UCSD-AML1 (cell line): ENCODE measurements around the gene EMC10.
A peak's percentile ranks its signal among the peaks of the same experiment; 100 is the strongest.

Source experiments
- DNase-seq: peaks from one replicate; lab custom pipeline; 2025; ENCODE audit not compliant: unreplicated experiment; lab: John Stamatoyannopoulos, UW

The EMC10 gene

GRCh38 chr19:50477751-50478515 is 1.6 kb downstream of the EMC10 start:
- no peak for DNase-seq

- peak; percentile 44 for DNase-seq
These were observed 2.8 kb downstream of the EMC10 start for GRCh38 chr19:50478901-50479715.

- DNase-seq = no peak
These were observed 3.5 kb downstream of the EMC10 start for GRCh38 chr19:50479761-50480251.

- DNase-seq = no peak
These were observed 4.2 kb downstream of the EMC10 start for GRCh38 chr19:50480281-50481111.

- no peak for DNase-seq
These were observed 5.2 kb downstream of the EMC10 start for GRCh38 chr19:50481351-50482149.

- no peak for DNase-seq
These were observed 6.1 kb downstream of the EMC10 start for GRCh38 chr19:50482271-50482855.

GRCh38 chr19:50482916-50483315 is 6.6 kb downstream of the EMC10 start:
- DNase-seq = no peak

- no peak for DNase-seq
These were observed 9.1 kb downstream of the EMC10 start for GRCh38 chr19:50485284-50485955.

GRCh38 chr19:50486823-50487515 is 10.7 kb downstream of the EMC10 start:
- peak; percentile 49 for DNase-seq

GRCh38 chr19:50488389-50489194 is 12.3 kb downstream of the EMC10 start:
- DNase-seq = no peak

GRCh38 chr19:50489461-50490011 is 13.2 kb downstream of the EMC10 start:
- DNase-seq = no peak

- DNase-seq = no peak
These were observed 14.1 kb downstream of the EMC10 start for GRCh38 chr19:50490411-50490811.

GRCh38 chr19:50490991-50491472 is 14.7 kb downstream of the EMC10 start:
- DNase-seq = no peak

GRCh38 chr19:50492303-50493052 is 16.2 kb downstream of the EMC10 start:
- peak; percentile 29 for DNase-seq

GRCh38 chr19:50493171-50493570 is 16.9 kb downstream of the EMC10 start:
- DNase-seq = no peak

GRCh38 chr19:50494186-50495019 is 18.1 kb downstream of the EMC10 start:
- no peak for DNase-seq
